ENCODE results near the gene PCDHGC5. TPM values are rescaled to one million over a fixed set of nuclear protein-coding genes. Genes with fewer than 3 reads are reported as not detected.

Gene PCDHGC5
- total and polyA plus RNA-seq, 2 experiments from 2014 or later = 0.16 to 1.5 TPM

DNA sequence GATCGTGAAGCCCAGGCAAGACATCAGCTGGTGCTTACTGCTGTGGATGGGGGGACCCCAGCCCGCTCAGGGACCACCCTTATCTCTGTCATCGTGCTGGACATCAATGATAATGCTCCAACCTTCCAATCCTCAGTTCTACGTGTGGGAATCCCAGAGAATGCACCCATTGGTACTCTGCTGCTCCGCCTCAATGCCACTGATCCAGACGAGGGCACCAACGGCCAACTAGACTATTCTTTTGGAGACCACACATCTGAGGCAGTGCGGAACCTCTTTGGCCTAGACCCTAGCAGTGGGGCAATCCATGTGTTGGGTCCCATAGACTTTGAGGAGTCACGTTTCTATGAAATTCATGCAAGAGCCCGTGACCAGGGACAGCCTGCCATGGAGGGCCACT lies 960 bp downstream of the PCDHGC5 start:
- H3K4me1 Mint-ChIP-seq = peaks cover 50% of the 10 kb centered on the region
- H3K27ac Mint-ChIP-seq = no peak overlapping the region
- DNase-seq (ENCODE audit: low spot score) = no peak
- Histone ChIP-seq H3K4me3 (no peak overlapping the region), H2AFZ (no peak overlapping the region), H3K4me2 (no peak overlapping the region), H3F3A (replicated peaks; ENCODE audit: low read depth) (0 out of 2 replicates have a peak, but pooled peaks cover 3% of the 10 kb centered on the region), H3K27ac (ENCODE audit: low read depth) (no peak overlapping the region), H3K27me3 (ENCODE audit: insufficient read depth) (peaks cover 81% of the 10 kb centered on the region), H3K4me1 (ENCODE audit: insufficient read depth) (peaks cover 29% of the 10 kb centered on the region), H3K36me3 (ENCODE audit: insufficient read depth) (no peaks in the 10 kb centered on the region), H3K9me2 (ENCODE audit: insufficient read depth) (no peaks in the 10 kb centered on the region), H3K79me2 (replicated peaks; ENCODE audit: insufficient read depth) (no peaks in the 10 kb centered on the region), H4K20me1 (replicated peaks; ENCODE audit: insufficient read depth) (peaks cover 3% of the 10 kb centered on the region; the same call in 1 of the 2 replicates)
- TF ChIP-seq, protein P1, sequence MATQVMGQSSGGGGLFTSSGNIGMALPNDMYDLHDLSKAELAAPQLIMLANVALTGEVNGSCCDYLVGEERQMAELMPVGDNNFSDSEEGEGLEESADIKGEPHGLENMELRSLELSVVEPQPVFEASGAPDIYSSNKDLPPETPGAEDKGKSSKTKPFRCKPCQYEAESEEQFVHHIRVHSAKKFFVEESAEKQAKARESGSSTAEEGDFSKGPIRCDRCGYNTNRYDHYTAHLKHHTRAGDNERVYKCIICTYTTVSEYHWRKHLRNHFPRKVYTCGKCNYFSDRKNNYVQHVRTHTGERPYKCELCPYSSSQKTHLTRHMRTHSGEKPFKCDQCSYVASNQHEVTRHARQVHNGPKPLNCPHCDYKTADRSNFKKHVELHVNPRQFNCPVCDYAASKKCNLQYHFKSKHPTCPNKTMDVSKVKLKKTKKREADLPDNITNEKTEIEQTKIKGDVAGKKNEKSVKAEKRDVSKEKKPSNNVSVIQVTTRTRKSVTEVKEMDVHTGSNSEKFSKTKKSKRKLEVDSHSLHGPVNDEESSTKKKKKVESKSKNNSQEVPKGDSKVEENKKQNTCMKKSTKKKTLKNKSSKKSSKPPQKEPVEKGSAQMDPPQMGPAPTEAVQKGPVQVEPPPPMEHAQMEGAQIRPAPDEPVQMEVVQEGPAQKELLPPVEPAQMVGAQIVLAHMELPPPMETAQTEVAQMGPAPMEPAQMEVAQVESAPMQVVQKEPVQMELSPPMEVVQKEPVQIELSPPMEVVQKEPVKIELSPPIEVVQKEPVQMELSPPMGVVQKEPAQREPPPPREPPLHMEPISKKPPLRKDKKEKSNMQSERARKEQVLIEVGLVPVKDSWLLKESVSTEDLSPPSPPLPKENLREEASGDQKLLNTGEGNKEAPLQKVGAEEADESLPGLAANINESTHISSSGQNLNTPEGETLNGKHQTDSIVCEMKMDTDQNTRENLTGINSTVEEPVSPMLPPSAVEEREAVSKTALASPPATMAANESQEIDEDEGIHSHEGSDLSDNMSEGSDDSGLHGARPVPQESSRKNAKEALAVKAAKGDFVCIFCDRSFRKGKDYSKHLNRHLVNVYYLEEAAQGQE (IDR thresholded peaks at IDR 0.05; ENCODE audit: unreplicated experiment) = no peak
- TF ChIP-seq EZH2phosphoT487 (IDR thresholded peaks at IDR 0.05; ENCODE audit: unreplicated experiment) (no peak), NANOG (IDR thresholded peaks at IDR 0.05; ENCODE audit: borderline replicate concordance) (no peak), CREB1 (CRISPR knock-in tag; IDR thresholded peaks at IDR 0.05; ENCODE audit: low read depth) (no peak), POLR2AphosphoS5 (IDR thresholded peaks at IDR 0.05; ENCODE audit: low read depth) (no peak), STAT1 (IDR thresholded peaks at IDR 0.05; ENCODE audit: unreplicated experiment) (no peak), ZNF331 (CRISPR knock-in tag; IDR thresholded peaks at IDR 0.05; ENCODE audit: low read depth) (no peak), ZNF114 (CRISPR knock-in tag; IDR thresholded peaks at IDR 0.05) (no peak), EZH2 (IDR thresholded peaks at IDR 0.05; ENCODE audit: low read depth, unreplicated experiment) (no peak), JUNB (IDR thresholded peaks at IDR 0.05; ENCODE audit: unreplicated experiment) (no peak)
- TF ChIP-seq, protein P2, sequence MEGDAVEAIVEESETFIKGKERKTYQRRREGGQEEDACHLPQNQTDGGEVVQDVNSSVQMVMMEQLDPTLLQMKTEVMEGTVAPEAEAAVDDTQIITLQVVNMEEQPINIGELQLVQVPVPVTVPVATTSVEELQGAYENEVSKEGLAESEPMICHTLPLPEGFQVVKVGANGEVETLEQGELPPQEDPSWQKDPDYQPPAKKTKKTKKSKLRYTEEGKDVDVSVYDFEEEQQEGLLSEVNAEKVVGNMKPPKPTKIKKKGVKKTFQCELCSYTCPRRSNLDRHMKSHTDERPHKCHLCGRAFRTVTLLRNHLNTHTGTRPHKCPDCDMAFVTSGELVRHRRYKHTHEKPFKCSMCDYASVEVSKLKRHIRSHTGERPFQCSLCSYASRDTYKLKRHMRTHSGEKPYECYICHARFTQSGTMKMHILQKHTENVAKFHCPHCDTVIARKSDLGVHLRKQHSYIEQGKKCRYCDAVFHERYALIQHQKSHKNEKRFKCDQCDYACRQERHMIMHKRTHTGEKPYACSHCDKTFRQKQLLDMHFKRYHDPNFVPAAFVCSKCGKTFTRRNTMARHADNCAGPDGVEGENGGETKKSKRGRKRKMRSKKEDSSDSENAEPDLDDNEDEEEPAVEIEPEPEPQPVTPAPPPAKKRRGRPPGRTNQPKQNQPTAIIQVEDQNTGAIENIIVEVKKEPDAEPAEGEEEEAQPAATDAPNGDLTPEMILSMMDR (conservative IDR thresholded peaks at IDR 0.05; ENCODE audit: low read depth in 2 of 2) = no peak
- TF ChIP-seq, protein P3, sequence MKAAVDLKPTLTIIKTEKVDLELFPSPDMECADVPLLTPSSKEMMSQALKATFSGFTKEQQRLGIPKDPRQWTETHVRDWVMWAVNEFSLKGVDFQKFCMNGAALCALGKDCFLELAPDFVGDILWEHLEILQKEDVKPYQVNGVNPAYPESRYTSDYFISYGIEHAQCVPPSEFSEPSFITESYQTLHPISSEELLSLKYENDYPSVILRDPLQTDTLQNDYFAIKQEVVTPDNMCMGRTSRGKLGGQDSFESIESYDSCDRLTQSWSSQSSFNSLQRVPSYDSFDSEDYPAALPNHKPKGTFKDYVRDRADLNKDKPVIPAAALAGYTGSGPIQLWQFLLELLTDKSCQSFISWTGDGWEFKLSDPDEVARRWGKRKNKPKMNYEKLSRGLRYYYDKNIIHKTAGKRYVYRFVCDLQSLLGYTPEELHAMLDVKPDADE (IDR thresholded peaks at IDR 0.05) = no peak
- TF ChIP-seq, protein P4, sequence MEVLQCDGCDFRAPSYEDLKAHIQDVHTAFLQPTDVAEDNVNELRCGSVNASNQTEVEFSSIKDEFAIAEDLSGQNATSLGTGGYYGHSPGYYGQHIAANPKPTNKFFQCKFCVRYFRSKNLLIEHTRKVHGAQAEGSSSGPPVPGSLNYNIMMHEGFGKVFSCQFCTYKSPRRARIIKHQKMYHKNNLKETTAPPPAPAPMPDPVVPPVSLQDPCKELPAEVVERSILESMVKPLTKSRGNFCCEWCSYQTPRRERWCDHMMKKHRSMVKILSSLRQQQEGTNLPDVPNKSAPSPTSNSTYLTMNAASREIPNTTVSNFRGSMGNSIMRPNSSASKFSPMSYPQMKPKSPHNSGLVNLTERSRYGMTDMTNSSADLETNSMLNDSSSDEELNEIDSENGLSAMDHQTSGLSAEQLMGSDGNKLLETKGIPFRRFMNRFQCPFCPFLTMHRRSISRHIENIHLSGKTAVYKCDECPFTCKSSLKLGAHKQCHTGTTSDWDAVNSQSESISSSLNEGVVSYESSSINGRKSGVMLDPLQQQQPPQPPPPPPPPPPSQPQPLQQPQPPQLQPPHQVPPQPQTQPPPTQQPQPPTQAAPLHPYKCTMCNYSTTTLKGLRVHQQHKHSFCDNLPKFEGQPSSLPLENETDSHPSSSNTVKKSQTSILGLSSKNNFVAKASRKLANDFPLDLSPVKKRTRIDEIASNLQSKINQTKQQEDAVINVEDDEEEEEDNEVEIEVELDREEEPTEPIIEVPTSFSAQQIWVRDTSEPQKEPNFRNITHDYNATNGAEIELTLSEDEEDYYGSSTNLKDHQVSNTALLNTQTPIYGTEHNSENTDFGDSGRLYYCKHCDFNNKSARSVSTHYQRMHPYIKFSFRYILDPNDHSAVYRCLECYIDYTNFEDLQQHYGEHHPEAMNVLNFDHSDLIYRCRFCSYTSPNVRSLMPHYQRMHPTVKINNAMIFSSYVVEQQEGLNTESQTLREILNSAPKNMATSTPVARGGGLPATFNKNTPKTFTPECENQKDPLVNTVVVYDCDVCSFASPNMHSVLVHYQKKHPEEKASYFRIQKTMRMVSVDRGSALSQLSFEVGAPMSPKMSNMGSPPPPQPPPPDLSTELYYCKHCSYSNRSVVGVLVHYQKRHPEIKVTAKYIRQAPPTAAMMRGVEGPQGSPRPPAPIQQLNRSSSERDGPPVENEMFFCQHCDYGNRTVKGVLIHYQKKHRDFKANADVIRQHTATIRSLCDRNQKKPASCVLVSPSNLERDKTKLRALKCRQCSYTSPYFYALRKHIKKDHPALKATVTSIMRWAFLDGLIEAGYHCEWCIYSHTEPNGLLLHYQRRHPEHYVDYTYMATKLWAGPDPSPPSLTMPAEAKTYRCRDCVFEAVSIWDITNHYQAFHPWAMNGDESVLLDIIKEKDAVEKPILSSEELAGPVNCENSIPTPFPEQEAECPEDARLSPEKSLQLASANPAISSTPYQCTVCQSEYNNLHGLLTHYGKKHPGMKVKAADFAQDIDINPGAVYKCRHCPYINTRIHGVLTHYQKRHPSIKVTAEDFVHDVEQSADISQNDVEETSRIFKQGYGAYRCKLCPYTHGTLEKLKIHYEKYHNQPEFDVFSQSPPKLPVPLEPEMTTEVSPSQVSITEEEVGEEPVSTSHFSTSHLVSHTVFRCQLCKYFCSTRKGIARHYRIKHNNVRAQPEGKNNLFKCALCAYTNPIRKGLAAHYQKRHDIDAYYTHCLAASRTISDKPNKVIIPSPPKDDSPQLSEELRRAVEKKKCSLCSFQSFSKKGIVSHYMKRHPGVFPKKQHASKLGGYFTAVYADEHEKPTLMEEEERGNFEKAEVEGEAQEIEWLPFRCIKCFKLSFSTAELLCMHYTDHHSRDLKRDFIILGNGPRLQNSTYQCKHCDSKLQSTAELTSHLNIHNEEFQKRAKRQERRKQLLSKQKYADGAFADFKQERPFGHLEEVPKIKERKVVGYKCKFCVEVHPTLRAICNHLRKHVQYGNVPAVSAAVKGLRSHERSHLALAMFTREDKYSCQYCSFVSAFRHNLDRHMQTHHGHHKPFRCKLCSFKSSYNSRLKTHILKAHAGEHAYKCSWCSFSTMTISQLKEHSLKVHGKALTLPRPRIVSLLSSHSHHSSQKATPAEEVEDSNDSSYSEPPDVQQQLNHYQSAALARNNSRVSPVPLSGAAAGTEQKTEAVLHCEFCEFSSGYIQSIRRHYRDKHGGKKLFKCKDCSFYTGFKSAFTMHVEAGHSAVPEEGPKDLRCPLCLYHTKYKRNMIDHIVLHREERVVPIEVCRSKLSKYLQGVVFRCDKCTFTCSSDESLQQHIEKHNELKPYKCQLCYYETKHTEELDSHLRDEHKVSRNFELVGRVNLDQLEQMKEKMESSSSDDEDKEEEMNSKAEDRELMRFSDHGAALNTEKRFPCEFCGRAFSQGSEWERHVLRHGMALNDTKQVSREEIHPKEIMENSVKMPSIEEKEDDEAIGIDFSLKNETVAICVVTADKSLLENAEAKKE (CRISPR knock-in tag; IDR thresholded peaks at IDR 0.05) = no peak
- no peak overlapping the region for H3K4me3 Mint-ChIP-seq
- ATAC-seq = no peak
- H3K36me3 Mint-ChIP-seq (ENCODE audit: low read depth) = peaks cover 17% of the 10 kb centered on the region
- peaks cover 68% of the 10 kb centered on the region for H3K27me3 Mint-ChIP-seq (ENCODE audit: insufficient read depth, low read depth, poor library complexity)
- H3K9me3 Mint-ChIP-seq = no peaks in the 10 kb centered on the region
